Ovary (tissue), 3 donors: Measurements from ENCODE around the gene PLD6.

Experiments
- POLR2A ChIP-seq: fragments of 450-650 bp; IDR thresholded peaks from one replicate; pipeline ENCODE4 v1.6.1; 2017; ENCODE audit warnings: antibody characterized with exemption, mild to moderate bottlenecking, moderate library complexity
- TF ChIP-seq, protein P1 (sequence below), 3 donors: fragments of 450-650 bp in 2 of 3; fragments of 200-600 bp in 1 of 3; IDR thresholded peaks; one replicate each; pipeline versions ENCODE4 v1.5.1 to v1.8.0; 2016 to 2022; ENCODE audit warnings: antibody characterized with exemption in 3 of 3, mild to moderate bottlenecking in 1 of 3
- donor health status: DM: no; HTN: no; CAD: no.

DNA sequence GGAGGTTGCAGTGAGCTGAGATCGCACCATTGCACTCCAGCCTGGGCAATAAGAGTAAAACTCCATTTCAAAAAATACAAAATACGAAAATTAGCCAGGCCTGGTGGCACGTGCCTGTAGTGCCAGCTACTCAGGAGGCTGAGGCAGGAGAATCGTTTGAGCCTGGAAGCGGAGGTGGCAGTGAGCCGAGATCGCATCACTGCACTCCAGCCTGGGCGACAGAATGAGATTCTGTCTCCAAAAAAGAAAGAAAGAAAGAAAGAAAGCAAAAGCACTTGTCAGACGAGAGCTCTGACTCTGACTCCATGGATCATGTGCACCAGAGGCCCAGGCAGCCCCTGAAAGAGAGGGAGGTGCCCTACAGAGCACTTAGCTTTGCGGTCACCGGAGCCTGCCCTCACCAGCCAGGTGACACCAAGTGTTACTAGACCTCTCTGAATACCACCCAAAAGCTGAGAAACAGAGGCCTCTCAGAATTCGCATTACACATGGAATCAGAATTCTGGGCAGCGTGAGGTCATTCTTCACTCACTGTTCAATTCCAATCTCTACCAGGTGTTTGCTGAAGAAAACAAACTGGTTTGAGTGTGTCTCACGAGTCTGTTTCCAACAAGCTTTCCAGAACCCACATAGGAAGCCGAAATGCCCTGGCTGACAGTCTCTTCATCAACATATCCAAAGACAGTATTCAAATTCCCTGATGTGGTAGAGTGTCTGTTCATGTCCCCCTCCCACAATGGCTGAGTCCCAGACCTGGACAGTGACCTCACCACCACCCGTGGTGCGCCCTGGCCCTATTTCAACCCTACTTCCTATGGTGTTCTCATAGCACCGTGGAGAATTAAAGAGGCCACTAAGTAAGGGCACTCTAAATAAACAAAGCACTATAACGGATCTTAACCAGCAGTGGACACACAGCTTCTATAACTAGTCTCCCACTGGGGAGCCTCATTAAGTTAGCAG, 29.4 kb upstream of the PLD6 start:
- no peak for TF ChIP-seq POLR2A
- TF ChIP-seq, protein P1, sequence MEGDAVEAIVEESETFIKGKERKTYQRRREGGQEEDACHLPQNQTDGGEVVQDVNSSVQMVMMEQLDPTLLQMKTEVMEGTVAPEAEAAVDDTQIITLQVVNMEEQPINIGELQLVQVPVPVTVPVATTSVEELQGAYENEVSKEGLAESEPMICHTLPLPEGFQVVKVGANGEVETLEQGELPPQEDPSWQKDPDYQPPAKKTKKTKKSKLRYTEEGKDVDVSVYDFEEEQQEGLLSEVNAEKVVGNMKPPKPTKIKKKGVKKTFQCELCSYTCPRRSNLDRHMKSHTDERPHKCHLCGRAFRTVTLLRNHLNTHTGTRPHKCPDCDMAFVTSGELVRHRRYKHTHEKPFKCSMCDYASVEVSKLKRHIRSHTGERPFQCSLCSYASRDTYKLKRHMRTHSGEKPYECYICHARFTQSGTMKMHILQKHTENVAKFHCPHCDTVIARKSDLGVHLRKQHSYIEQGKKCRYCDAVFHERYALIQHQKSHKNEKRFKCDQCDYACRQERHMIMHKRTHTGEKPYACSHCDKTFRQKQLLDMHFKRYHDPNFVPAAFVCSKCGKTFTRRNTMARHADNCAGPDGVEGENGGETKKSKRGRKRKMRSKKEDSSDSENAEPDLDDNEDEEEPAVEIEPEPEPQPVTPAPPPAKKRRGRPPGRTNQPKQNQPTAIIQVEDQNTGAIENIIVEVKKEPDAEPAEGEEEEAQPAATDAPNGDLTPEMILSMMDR (IDR thresholded peaks at IDR 0.05): no peak
